Measurements from ENCODE around the gene ZNF83. TPM values are rescaled to one million over a fixed set of nuclear protein-coding genes. Genes with fewer than 3 reads are reported as not detected.
"Not testable (repeated sequence)": the region's sequence is repeated elsewhere in the genome, so short reads cannot be mapped to it uniquely, and the experiment has no call there.

The ZNF83 gene
- total RNA-seq, 1 donor from 2014 or later: 29.3 TPM

DNA sequence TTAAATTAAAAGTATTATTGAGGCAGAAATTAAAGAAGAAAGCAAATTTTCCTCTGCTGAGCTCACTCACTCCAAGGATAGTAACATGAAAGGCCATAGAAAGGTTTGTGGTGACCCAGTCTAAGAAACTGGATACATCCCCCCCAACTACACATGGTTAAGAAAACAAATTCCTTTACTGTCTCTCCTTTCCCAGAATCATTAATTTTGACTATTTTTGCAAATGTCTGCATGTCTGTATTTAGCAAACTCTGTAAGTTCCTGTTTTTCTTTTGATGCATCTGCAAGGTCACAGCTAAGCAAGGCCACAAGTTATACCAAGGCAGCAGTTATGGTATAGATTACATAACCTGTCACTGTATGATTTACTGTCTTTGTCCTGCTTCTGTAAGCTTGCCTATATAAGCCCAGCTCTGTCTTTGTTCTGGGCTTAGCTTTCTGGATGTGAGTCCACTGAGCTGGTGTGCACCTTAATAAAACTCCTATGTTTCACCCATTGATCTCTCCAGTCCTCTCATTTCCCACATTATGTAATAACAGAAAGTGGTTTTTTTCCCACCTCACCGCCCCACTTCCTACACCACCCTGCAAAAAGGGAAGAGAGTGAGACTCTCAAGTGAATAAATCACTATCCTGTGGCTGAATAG is 8.5 kb upstream of the ZNF83 start:
- no peak for FAIRE-seq
- no peak for DNase-seq (ENCODE audit: low spot score in 2 of 2)

DNA sequence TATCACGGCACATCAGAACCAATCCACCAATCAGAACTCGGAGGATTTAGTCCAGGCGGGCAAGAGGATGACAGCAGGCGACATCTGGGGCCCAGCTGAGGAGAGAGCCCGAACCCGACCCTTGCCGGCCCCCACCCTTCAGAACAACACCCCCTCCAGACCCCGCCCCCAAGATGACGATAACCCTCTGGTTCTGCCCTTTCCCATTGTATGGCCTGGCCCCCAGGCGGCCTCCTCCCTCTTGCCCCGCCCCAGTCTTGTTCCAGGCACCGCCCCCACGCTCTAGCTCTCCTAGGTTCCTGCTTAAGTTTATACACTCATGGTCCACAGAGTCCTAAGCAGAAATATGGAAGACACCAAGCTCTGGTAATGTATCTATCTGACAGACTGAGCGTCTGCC is 2.8 kb upstream of the ZNF83 start:
- FAIRE-seq: no peak
- no peak for DNase-seq (ENCODE audit: low spot score in 2 of 2)

DNA sequence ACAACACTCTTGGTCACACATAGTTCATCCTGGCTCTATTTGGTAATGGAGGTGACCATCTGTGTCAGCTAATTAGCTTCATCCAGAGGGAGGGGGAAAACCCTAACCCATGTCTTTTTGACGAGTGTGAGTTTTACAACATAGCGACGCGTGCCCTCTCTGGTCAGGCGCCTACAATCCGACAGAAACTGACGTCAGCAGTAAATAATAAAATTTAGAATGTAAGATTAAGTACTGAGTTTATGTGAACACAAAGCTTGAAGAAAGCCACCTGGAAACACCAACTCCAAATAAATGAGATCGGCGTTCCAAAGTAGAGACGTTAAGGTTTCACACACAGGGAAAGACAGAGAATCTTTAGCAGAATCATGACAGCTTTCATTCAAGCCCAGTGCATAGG is 1.8 kb upstream of the ZNF83 start:
- FAIRE-seq: no peak
- DNase-seq (ENCODE audit: low spot score in 2 of 2): no peak

DNA sequence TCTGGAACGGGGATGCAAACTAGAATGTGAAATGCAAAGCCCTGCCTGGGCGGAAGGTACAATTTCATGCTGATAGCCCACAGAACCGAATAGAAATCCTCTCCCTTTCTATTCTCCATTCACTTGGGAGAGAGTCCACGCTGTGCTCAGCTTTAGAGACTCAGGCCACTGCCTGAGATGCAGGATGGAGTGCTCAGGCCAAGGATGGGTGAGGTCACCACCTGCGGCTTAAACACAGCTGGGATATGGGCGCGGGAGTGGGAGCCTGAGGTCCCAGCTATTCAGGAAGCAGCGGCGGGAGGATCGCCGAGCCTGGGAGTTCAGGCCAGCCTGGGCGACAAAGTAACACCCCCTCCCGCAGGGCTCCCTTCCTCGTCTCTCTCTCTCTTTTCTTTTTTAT is 446 bp upstream of the ZNF83 start:
- FAIRE-seq (no peak), DNase-seq (ENCODE audit: low spot score in 2 of 2) (peak; percentile 16 to 37)

DNA sequence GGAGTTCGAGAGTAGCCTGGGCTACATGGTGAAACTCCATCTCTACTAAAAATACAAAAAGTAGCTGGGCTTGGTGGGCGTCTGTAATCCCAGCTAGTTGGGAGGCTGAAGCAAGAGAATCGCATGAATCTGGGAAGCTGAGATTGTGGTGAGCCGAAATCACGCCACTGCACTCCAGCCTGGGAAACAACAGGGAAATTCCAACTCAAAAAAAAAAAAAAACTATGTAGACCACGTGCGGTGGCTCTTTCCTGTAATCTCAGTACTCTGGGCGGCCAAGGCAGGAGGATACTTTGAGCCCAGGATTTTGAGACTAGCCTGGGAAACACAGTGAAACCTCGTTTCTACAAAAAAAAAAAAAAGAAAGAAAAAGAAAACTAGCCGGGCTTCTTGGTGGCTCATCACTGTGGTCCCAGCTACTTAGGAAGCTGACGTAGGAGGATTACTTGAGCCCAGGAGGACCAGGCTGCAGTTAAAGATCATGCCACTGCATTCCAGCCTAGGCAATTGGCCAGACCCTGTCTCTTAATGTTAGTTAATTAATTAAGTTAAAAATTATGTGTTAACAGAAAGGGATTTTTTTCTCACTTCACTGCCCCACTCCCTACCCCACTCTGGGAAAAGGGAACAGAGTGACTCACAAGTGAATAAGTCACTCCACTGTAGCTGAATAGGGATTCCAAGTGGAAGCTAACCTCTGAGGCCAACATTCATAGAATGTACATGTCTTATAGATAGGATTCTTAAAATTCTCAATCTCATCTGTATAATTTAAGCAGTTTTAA is 2.2 kb downstream of the ZNF83 start:
- DNase-seq (ENCODE audit: low spot score in 2 of 2): no peak
- no peak for FAIRE-seq

DNA sequence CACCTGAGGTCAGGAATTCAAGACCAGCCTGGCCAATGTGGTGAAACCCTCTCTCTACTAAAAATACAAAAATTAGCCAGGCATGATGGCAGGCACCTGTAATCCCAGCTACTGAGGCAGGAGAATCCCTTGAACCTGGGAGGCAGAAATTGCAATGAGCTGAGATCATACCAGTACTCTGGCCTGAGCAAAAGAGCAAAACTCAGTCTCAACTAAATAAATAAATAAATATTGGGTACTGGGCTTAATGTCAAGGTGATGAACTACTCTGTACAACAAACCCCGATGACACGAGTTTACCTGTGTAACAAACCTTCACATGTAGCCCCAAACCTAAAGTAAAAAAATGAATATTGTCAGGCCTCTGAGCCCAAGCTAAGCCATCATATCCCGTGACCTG is 10.7 kb downstream of the ZNF83 start:
- DNase-seq (ENCODE audit: low spot score in 2 of 2); FAIRE-seq: not testable (repeated sequence)

DNA sequence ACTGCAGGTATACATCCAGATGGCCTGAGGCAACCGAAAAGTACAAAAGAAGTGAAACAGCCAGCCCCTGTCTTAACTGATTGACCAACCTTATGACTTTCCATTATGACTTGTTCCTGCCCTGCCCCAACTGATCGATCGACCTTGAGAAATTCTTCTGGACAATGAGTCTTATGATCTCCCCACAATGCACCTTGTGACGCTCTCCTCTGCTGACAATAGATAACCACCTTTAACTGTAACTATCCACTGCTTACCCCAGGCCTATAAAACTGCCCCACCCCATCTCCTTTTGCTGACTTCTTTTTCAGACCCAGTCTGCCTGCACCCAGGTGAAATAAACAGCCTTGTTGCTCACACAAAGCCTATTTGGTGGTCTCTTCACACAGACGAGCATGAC is 11.2 kb downstream of the ZNF83 start:
- FAIRE-seq (no peak), DNase-seq (ENCODE audit: low spot score in 2 of 2) (no peak)

DNA sequence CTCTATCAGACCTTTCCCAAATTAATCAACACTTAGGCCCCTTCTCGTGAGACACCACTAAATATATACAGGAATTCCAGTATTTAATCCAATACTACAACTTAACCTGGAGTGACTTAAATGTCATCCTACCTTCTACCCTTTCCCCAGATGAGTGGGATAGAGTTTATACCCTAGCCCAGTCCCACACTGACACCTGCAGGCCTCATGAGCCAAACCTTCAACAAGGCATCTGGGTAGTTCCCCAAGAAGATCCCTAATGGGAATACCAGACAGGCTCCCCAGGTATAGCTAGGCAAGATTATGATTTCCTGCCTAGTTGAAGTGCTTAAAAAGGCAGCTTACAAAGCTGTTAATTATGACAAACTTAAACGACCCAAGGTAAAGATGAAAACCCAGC is 15.9 kb downstream of the ZNF83 start:
- DNase-seq (ENCODE audit: low spot score in 2 of 2) (no peak), FAIRE-seq (no peak)

DNA sequence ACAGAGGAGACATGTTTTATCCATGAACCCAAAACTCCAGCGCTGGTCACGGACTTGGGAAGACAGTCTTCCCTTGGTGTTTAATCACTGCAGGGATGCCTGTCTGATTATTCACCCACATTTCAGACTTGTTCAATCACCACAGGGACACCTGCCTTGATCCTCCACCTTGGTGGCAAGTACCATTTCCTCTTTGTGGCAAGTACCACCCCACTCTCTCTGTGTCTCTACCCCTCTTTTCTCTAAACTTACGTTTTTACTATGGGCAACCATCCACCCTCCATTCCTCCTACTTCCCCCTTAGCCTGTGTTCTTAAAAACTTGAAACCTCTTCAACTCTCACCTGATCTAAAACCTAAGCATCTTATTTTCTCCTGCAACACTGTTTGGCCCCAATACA is 16.8 kb downstream of the ZNF83 start:
- DNase-seq (ENCODE audit: low spot score in 2 of 2): no peak
- FAIRE-seq: no peak

DNA sequence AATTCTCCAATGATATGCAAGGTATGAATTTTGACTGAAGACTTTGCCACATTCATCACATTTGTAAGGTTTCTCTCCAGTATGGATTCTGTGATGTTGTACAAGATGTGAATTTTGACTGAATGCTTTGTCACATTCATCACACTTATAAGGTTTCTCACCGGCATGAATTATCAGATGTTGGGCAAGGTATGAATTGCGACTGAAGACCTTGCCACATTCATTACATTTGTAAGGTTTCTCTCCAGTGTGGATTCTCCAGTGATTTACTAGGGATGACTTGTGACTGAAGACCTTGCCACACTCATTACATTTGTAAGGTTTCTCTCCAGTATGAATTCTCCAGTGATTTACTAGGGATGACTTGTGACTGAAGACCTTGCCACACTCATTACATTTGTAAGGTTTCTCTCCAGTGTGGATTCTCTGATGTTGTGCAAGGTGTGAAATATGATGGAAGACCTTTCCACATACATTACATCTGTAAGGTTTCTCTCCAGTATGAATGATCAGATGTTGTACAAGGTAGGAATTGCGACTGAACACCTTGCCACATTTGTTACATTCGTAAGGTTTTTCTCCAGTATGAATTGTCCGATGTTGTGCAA is 24.8 kb downstream of the ZNF83 start:
- FAIRE-seq (no peak), DNase-seq (ENCODE audit: low spot score in 2 of 2) (no peak)

DNA sequence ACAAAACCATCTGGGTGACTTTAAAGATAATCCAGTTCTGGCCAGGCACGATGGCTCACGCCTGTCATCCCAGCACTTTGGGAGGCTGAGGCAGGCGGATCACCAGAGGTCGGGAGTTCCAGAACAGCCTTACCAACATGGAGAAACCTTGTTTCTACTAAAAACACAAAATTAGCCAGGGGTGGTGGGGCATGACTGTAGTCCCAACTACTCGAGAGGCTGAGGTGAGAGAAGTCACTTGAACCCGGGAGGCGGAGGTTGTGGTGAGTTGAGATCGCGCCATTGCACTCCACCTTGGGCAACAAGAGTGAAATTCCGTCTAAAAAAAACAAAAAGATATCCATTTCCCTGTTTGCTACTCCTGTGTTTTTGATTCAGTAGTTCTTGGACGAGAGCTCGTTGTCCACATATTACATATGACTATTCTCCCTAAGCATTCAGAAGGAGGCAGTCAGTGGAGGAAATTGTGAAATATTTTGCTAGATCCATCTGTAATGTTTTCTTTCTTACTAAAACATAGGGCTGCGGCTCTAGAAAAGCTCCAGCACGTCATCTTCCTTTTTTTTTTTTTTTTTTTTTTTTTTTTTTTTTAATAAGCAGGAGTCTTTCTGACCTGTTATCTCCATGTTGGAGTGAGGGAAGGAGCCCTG is 34.5 kb downstream of the ZNF83 start:
- DNase-seq (ENCODE audit: low spot score in 2 of 2) (no peak), FAIRE-seq (no peak)

DNA sequence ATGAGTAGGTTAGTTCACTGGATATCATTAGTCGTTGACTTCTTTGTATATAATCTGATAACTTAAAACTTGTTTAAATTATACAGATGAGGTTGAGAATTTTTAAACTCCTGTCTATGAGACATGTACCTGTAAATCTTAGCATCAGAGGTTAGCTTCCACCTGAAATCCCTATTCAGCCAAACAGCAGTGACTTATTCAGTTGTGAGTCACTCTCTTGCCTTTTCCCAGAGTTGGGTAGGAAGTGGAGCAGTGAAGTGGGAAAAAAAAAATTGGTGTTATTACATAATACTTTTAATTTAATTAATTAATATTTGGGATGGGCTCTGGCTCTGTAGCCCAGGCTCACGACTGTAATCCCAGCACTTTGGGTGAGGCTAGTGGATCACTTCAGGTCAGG is 35.2 kb downstream of the ZNF83 start:
- no peak for DNase-seq (ENCODE audit: low spot score in 2 of 2)
- no peak for FAIRE-seq

DNA sequence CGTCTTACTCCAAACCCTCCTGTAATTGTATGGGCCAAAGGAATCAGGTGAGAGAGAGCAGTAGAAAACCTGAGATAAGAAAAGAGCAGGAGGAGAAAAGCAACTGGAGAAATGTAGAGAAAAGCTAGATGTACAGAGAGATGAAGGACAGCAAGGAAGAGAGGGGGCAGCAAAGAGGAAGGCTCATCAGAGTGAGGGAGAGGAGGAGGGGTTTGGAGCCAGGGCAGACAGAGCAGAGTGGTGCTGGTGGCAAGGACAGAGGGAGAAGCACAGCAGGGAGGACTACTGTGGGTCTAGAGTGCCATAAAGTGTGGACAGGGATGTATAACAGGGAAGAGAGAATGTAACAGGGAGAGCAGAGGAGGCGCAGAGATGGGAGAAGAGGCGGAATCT is 36.2 kb downstream of the ZNF83 start:
- FAIRE-seq; DNase-seq (ENCODE audit: low spot score in 2 of 2): not testable (repeated sequence)

DNA sequence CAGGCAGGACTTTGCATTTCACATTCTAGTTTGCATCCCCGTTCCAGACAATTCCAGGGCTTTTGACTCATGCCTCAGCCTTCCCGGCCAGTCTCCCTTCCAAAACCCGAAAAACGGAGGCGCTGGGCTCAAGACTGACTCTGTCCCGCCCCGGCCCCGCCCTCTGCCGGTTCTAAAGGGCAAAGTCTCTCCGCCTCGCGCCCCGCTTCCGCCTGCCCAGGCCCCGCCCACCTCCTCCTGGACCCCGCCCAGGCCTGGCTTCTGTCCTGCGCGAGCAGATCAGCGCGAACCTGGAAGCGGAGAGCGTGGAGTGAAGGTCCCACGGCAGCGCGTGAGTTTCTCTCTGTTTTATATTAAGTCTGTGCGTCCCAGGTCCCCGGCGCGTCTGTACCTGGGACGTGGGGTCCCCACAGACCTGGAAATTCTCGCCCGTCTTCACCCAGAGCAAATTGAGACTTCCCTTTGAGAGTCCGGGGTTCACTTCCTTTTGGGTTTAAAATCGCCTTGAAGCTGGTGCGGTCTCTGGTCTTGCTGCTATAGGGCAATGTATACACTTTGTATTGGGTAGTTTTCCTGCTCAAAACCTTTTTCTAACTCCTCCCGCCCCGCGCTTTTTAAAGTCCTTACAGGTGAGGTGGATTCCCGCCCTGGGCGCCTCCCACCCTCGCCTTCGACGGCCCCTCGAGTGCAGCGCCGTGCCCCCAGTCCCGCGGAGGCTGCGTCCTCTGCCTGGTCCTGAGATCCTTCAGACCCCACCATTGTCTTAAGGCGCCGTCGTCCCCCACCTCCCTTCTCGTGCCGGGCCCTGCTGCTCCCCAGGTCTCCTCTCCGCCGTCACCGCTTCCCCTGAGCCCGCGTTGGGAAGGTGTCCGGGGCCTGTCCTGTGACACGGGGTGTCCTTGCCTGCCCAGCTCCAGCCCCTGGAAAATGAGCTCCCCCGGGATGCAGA is 36.9 kb downstream of the ZNF83 start:
- FAIRE-seq (no peak), DNase-seq (ENCODE audit: low spot score in 2 of 2) (peak; percentile 78 to 91)

DNA sequence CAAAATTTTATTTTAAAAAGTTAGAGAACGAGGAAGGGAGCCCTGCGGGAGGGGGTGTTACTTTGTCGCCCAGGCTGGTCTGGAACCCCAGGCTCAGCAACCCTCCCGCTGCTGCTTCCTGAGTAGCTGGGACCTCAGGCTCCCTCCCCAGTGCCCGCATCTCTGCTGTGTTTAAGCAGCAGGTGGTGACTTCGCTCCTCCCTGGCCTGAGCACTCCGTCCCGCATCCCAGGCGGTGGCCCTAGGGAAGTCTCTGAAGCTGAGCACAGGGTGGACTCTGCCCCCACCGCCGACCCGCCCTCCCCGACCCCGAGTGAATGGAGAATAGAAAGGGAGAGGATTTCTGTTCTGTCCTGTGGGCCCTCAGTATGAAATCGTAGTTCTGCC is 37.5 kb downstream of the ZNF83 start:
- FAIRE-seq: no peak
- DNase-seq (ENCODE audit: low spot score in 2 of 2): no peak

DNA sequence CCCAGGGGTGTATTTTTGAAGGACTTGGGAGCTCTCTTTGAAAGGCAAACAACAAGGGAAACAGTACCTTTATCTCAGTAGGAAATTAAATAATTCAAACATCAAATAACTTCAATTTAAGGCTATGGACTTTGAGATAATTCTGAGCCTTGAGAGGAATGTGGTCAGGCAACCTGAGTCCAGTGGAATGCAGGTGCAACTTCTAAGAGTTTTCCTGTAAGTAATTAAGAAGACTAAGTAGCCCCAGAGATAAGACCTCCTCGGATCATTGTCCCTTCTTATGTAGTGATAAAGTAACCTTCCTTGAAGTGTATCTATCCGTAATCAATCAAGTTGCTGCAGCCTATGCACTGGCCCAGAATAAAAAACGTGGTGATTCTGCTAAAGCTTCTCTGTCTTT is 38.9 kb downstream of the ZNF83 start:
- FAIRE-seq: no peak
- no peak for DNase-seq (ENCODE audit: low spot score in 2 of 2)

DNA sequence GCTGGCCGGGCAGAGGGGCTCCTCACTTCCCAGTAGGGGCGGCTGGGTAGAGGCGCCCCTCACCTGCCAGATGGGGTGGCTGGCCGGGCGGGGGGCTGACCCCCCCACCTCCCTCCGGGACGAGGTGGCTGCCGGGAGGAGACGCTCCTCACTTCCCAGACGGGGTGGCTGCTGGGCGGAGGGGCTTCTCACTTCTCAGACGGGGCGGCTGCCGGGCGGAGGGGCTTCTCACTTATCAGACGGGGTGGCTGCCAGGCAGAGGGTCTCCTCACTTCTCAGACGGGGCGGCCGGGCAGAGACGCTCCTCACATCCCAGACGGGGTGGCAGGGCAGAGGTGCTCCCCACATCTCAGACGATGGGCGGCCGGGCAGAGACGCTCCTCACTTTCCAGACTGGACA is 44.7 kb downstream of the ZNF83 start:
- FAIRE-seq; DNase-seq (ENCODE audit: low spot score in 2 of 2): not testable (repeated sequence)

DNA sequence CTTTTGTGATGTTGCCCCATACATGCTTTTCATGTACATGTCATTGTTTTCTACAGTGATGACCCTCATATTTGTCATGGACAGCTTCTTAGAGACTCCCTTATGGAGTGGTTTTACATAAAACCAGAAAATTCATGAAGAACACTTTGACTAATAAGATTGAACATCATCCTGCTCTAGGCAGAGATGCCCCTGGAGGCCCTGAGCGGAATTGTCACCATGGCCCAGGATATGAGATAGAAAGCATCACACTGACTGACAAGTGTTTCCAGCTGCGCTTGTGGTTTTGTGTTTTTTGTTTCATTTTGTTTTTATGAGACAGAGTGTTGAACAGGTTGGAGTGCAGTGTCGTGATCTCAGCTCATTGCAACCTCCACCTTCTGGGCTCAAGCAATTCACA is 45.9 kb downstream of the ZNF83 start:
- DNase-seq (ENCODE audit: low spot score in 2 of 2) (no peak), FAIRE-seq (no peak)

DNA sequence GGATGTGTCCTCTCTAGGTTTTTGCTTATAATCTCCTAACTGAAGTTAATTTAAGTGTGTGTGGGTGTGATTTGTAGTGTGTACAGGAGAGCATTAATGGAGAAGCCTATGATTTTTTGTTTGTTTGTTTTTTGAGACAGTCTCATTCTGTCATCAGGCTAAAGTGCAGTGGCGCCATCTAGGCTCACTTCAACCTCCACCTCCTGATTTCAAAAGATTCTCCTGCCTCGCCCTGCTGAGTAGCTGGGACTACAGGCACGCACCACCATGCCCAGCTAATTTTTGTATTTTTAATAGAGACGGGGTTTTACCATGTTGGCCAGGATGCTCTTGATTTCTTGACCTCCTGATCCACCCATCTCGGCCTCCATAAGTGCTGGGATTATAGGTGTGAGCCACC is 47.4 kb downstream of the ZNF83 start:
- no peak for FAIRE-seq
- DNase-seq (ENCODE audit: low spot score in 2 of 2): no peak

DNA sequence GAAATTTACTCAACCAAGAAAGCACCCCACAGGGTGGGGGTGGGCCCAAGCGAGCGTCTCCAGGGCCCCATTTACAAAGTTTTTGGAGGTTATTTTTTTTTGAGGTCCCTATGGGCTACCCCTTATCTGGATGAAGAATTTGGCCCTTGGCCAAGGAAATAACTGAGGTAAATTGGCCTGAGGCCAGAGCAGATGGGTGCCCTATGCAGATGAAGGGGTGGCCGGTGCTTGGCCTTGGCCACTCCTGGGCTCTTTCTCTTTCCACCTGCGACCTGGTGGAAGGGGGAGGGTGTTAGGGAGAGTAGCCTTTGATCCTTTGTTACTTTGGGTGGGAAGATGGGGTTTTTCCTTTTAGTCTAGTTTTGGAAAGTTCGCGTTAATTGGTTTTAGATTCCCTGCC is 52.6 kb downstream of the ZNF83 start:
- DNase-seq (ENCODE audit: low spot score in 2 of 2) (no peak), FAIRE-seq (no peak)
